Activated T-cell treated with anti-CD3 and anti-CD28 coated beads for 24 hours (primary cell): ENCODE measurements around the gene TFEB.
"Not testable (repeated sequence)": the region's sequence is repeated elsewhere in the genome, so short reads cannot be mapped to it uniquely, and the experiment has no call there.

ENCODE experiments used
- DNase-seq: peaks from one replicate; pipeline ENCODE4 v3.0.0-alpha.2; 2020; ENCODE audit warnings: low read depth

Gene TFEB

GRCh38 chr6:41735427-41736185, at the start of gene TFEB:
Gene TFEB (minus strand): TSS chr6:41735608. CDS start chr6:41691213, 44,395 bp downstream.
- DNase-seq, result peak; percentile 92

GRCh38 chr6:41784581-41785171, 49.3 kb upstream of the TFEB start:
- no peak for DNase-seq

GRCh38 chr6:41783106-41783780, 47.8 kb upstream of the TFEB start:
- no peak for DNase-seq

- no peak for DNase-seq
These were observed 45.9 kb upstream of the TFEB start for GRCh38 chr6:41781366-41781730.

GRCh38 chr6:41780551-41781365, 45.4 kb upstream of the TFEB start, which contains the start of gene PRICKLE4:
Gene PRICKLE4 (plus strand): TSS chr6:41780782. CDS start chr6:41783474, 2,692 bp downstream.
- no peak for DNase-seq

- DNase-seq, result peak; percentile 99
These were observed 44.6 kb upstream of the TFEB start, which contains the start of gene FRS3 for GRCh38 chr6:41779788-41780550. Gene FRS3 (minus strand): TSS chr6:41779900. CDS start chr6:41776987, 2,913 bp downstream.

GRCh38 chr6:41779336-41779735, 43.9 kb upstream of the TFEB start:
- DNase-seq, result no peak

- DNase-seq, result no peak
These were observed 43.5 kb upstream of the TFEB start for GRCh38 chr6:41778895-41779294.

- DNase-seq, result no peak
These were observed 42.3 kb upstream of the TFEB start for GRCh38 chr6:41777551-41778285.

- DNase-seq, result no peak
These were observed 40.0 kb upstream of the TFEB start for GRCh38 chr6:41775293-41775882.

- DNase-seq, result no peak
These were observed 39.4 kb upstream of the TFEB start for GRCh38 chr6:41774841-41775240.

- DNase-seq, result no peak
These were observed 35.9 kb upstream of the TFEB start for GRCh38 chr6:41771058-41771983.

- no peak for DNase-seq
These were observed 35.1 kb upstream of the TFEB start for GRCh38 chr6:41770381-41771057.

GRCh38 chr6:41769376-41769775, 34.0 kb upstream of the TFEB start:
- no peak for DNase-seq

GRCh38 chr6:41768545-41769308, 33.3 kb upstream of the TFEB start:
- no peak for DNase-seq

GRCh38 chr6:41767112-41767833, 31.9 kb upstream of the TFEB start:
- no peak for DNase-seq

- DNase-seq, result not testable (repeated sequence)
These were observed 30.7 kb upstream of the TFEB start for GRCh38 chr6:41766043-41766664.
